ENCODE data around the gene ZCCHC2. TPM values are rescaled to one million over a fixed set of nuclear protein-coding genes. Genes with fewer than 3 reads are reported as not detected.

The ZCCHC2 gene
- total and polyA plus RNA-seq, 2 of the 13 experiments (the other 11 are each of a cell fraction or from before 2014, with no cell fraction given) = 62.5 to 76.1 TPM

- TF ChIP-seq, protein P1, sequence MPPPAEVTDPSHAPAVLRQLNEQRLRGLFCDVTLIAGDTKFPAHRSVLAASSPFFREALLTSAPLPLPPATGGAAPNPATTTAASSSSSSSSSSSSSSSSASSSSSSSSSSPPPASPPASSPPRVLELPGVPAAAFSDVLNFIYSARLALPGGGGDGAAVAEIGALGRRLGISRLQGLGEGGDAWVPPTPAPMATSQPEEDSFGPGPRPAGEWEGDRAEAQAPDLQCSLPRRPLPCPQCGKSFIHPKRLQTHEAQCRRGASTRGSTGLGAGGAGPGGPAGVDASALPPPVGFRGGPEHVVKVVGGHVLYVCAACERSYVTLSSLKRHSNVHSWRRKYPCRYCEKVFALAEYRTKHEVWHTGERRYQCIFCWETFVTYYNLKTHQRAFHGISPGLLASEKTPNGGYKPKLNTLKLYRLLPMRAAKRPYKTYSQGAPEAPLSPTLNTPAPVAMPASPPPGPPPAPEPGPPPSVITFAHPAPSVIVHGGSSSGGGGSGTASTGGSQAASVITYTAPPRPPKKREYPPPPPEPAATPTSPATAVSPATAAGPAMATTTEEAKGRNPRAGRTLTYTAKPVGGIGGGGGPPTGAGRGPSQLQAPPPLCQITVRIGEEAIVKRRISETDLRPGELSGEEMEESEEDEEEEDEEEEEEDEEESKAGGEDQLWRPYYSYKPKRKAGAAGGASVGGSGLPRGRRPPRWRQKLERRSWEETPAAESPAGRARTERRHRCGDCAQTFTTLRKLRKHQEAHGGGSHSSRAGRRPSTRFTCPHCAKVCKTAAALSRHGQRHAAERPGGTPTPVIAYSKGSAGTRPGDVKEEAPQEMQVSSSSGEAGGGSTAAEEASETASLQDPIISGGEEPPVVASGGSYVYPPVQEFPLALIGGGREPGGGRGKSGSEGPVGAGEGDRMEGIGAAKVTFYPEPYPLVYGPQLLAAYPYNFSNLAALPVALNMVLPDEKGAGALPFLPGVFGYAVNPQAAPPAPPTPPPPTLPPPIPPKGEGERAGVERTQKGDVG (CRISPR knock-in tag; IDR thresholded peaks at IDR 0.05; ENCODE audit: borderline replicate concordance) = 0 out of 2 replicates have a peak, but pooled peaks have one; percentile 32
- TF ChIP-seq ZNF75D (CRISPR knock-in tag; IDR thresholded peaks at IDR 0.05; ENCODE audit: borderline replicate concordance) (no peak), GATAD2A (CRISPR knock-in tag; IDR thresholded peaks at IDR 0.05) (peak; percentile 26; the same call in 1 of the 2 replicates), ZBTB38 (CRISPR knock-in tag; IDR thresholded peaks at IDR 0.05) (peak; percentile 73; the same call in 1 of the 2 replicates), NFRKB (IDR thresholded peaks at IDR 0.05) (no peak), TERF1 (CRISPR knock-in tag; IDR thresholded peaks at IDR 0.05) (no peak), SMAD1 (CRISPR knock-in tag; IDR thresholded peaks at IDR 0.05; ENCODE audit: borderline replicate concordance, low read depth) (no peak), ZNF180 (CRISPR knock-in tag; IDR thresholded peaks at IDR 0.05; ENCODE audit: borderline replicate concordance, low read depth) (no peak), IKZF1 (IDR thresholded peaks at IDR 0.05) (no peak), FOSL1 (CRISPR knock-in tag; IDR thresholded peaks at IDR 0.05; ENCODE audit: borderline replicate concordance) (no peak), NPAS2 (CRISPR knock-in tag; IDR thresholded peaks at IDR 0.05; ENCODE audit: borderline replicate concordance) (no peak)
These were observed 23.6 kb upstream of the ZCCHC2 start (continued) for GRCh38 chr18:62499263-62499650.
